GM23248 (cell line): Measurements from ENCODE around the gene ADAMTS14. TPM values are rescaled to one million over a fixed set of nuclear protein-coding genes. Genes with fewer than 3 reads are reported as not detected.

Experiments used
- DNase-seq: peaks from one replicate; pipeline ENCODE4 v3.0.0-alpha.2; 2015
- H2AFZ ChIP-seq: fragments of 200-600 bp; sonication (generic); 2 replicates; pipeline ENCODE4 v1.6.1; 2016; ENCODE audit warnings: antibody characterized with exemption
- H3F3A ChIP-seq: fragments of 200-600 bp; sonication (generic); 2 replicates; pipeline ENCODE4 v1.6.1; 2016; ENCODE audit warnings: mild to moderate bottlenecking, antibody characterized with exemption, mixed run types; ENCODE audit not compliant: insufficient read depth
- H3K27ac ChIP-seq: fragments of 200-600 bp; sonication (generic); 2 replicates; pipeline ENCODE4 v1.5.1; 2016; ENCODE audit warnings: mild to moderate bottlenecking
- H3K27me3 ChIP-seq: fragments of 200-600 bp; sonication (generic); replicated peaks from 2 replicates; pipeline ENCODE4 v1.6.1; 2016; ENCODE audit warnings: mild to moderate bottlenecking; ENCODE audit not compliant: insufficient read depth
- H3K36me3 ChIP-seq: fragments of 200-600 bp; sonication (generic); 2 replicates; pipeline ENCODE4 v1.6.1; 2016; ENCODE audit warnings: low read depth, mild to moderate bottlenecking
- H3K4me1 ChIP-seq: fragments of 200-600 bp; sonication (generic); 2 replicates; pipeline ENCODE4 v1.6.1; 2016; ENCODE audit warnings: mild to moderate bottlenecking; ENCODE audit not compliant: insufficient read depth
- H3K4me2 ChIP-seq: fragments of 200-600 bp; sonication (generic); one replicate; pipeline ENCODE4 v1.6.1; 2016; ENCODE audit warnings: mild to moderate bottlenecking; ENCODE audit not compliant: unreplicated experiment
- H3K4me3 ChIP-seq: fragments of 200-600 bp; sonication (generic); 2 replicates; pipeline ENCODE4 v1.5.1; 2016; ENCODE audit warnings: mild to moderate bottlenecking
- H3K79me2 ChIP-seq: fragments of 200-600 bp; sonication (generic); 2 replicates; pipeline ENCODE4 v1.6.1; 2016; ENCODE audit warnings: mild to moderate bottlenecking; ENCODE audit not compliant: insufficient read depth
- H3K9ac ChIP-seq: fragments of 200-600 bp; sonication (generic); 2 replicates; pipeline ENCODE4 v1.6.1; 2016; ENCODE audit warnings: mild to moderate bottlenecking
- H3K9me2 ChIP-seq: fragments of 200-600 bp; sonication (generic); 2 replicates; pipeline ENCODE4 v1.6.1; 2016; ENCODE audit warnings: mixed run types, mild to moderate bottlenecking, moderate library complexity; ENCODE audit not compliant: insufficient read depth
- H3K9me3 ChIP-seq: fragments of 200-600 bp; sonication (generic); one replicate; pipeline ENCODE4 v1.6.1; 2017; ENCODE audit warnings: low read depth
- H4K20me1 ChIP-seq: fragments of 200-600 bp; sonication (generic); 2 replicates; pipeline ENCODE4 v1.6.0; 2016; ENCODE audit not compliant: insufficient read depth
- EZH2 ChIP-seq: fragments of 200-600 bp; sonication (generic); IDR thresholded peaks from 2 replicates; pipeline ENCODE4 v1.6.1; 2018; ENCODE audit warnings: antibody characterized with exemption, mild to moderate bottlenecking; ENCODE audit not compliant: insufficient read depth, poor library complexity, severe bottlenecking
- EZH2phosphoT487 ChIP-seq: fragments of 200-600 bp; sonication (generic); IDR thresholded peaks from 2 replicates; pipeline ENCODE4 v1.6.1; 2018; ENCODE audit warnings: antibody characterized with exemption, moderate library complexity, mild to moderate bottlenecking, low read depth; ENCODE audit not compliant: insufficient read depth
- WGBS, 2 experiments: methylation state at CpG; one replicate each; pipeline ENCODE4 v1.1.6; 2015 to 2017; ENCODE audit warnings: low lambda C conversion rate in 2 of 2, low coverage in 1 of 2; ENCODE audit errors: missing lambda C conversion rate in 2 of 2; 5-methylcytosine and 5-hydroxymethylcytosine counted together
- in situ Hi-C: fragments of 300-500 bp; cut with MboI; formaldehyde crosslinking; loops from 2 replicates; pipeline ENCODE4 v1.15.0; 2020
- polyA plus RNA-seq: library from polyadenylated mRNA; unstranded; fragments of >200 nt; fragmentation: Nextera tagmentation; extraction: Ambion mirVana; gene quantifications from 2 replicates; pipeline ENCODE4 v1.2.1, GENCODE V29; 2016
- total RNA-seq: library from RNA; depleted of rRNA; stranded (reverse); fragments of >200 nt; shearing (Covaris generic); gene quantifications from 2 replicates; pipeline ENCODE4 v1.2.3, GENCODE V29; 2014

Gene ADAMTS14
- total and polyA plus RNA-seq, 2 experiments from 2014 or later = 0.91 to 0.97 TPM

- H2AFZ ChIP-seq = no peak overlapping the region
- H3K36me3 ChIP-seq = no peaks in the 10 kb centered on the region
- no peaks in the 10 kb centered on the region for H3K9me3 ChIP-seq
- no peak overlapping the region for H3K4me3 ChIP-seq
- H3F3A ChIP-seq = no peaks in the 10 kb centered on the region
- no peak overlapping the region for H3K9ac ChIP-seq
- TF ChIP-seq EZH2phosphoT487 (no peak), EZH2 (no peak)
- 0 out of 2 replicates have a peak, but pooled peaks cover under 1% of the 10 kb centered on the region for H3K4me1 ChIP-seq
- H3K27me3 ChIP-seq = no peaks in the 10 kb centered on the region
- no peaks in the 10 kb centered on the region for H4K20me1 ChIP-seq
- WGBS, 2 experiments = 99 to 100% methylated on average over 8 of the region's 8 CpGs
- no peaks in the 10 kb centered on the region for H3K79me2 ChIP-seq
- H3K27ac ChIP-seq = no peak overlapping the region
- DNase-seq = no peak
- H3K9me2 ChIP-seq = no peaks in the 10 kb centered on the region
- in situ Hi-C loops = no loop called here
- H3K4me2 ChIP-seq = no peak overlapping the region
These were observed 13.2 kb downstream of the ADAMTS14 start for GRCh38 chr10:70685455-70685911.

- no peak overlapping the region for H3K4me3 ChIP-seq
- H3K9me3 ChIP-seq = no peaks in the 10 kb centered on the region
- DNase-seq = no peak
- WGBS, 2 experiments = 73 to 74% methylated on average over 7 to 8 of the region's 9 CpGs
- H3K9me2 ChIP-seq = no peaks in the 10 kb centered on the region
- peaks cover 15% of the 10 kb centered on the region for H3F3A ChIP-seq
- H3K79me2 ChIP-seq = no peaks in the 10 kb centered on the region
- H3K27me3 ChIP-seq = no peaks in the 10 kb centered on the region
- H3K9ac ChIP-seq = no peak overlapping the region
- in situ Hi-C loops = no loop called here
- no peaks in the 10 kb centered on the region for H4K20me1 ChIP-seq
- no peak overlapping the region for H3K4me2 ChIP-seq
- TF ChIP-seq EZH2phosphoT487 (no peak), EZH2 (no peak)
- H3K36me3 ChIP-seq = no peaks in the 10 kb centered on the region
- H3K27ac ChIP-seq = no peak overlapping the region
- peaks cover 9% of the 10 kb centered on the region for H3K4me1 ChIP-seq
- H2AFZ ChIP-seq = no peak overlapping the region
These were observed 16.5 kb downstream of the ADAMTS14 start for GRCh38 chr10:70688828-70689227.

GRCh38 chr10:70689661-70690060, 17.4 kb downstream of the ADAMTS14 start:
- Histone ChIP-seq H3F3A (peaks cover 21% of the 10 kb centered on the region), H3K4me1 (peaks cover 16% of the 10 kb centered on the region), H3K27me3 (no peaks in the 10 kb centered on the region), H3K27ac (no peak overlapping the region), H3K4me3 (no peak overlapping the region), H4K20me1 (no peaks in the 10 kb centered on the region), H3K4me2 (no peak overlapping the region), H3K9me2 (no peaks in the 10 kb centered on the region), H3K79me2 (no peaks in the 10 kb centered on the region), H3K9me3 (no peaks in the 10 kb centered on the region), H3K9ac (no peak overlapping the region), H3K36me3 (no peaks in the 10 kb centered on the region), H2AFZ (no peak overlapping the region)
- DNase-seq = no peak
- no peak for TF ChIP-seq EZH2
- no peak for TF ChIP-seq EZH2phosphoT487
- 96 to 97% methylated on average over 11 to 12 of the region's 12 CpGs for WGBS, 2 experiments
- in situ Hi-C loops = no loop called here

- peaks cover 31% of the 10 kb centered on the region for H3F3A ChIP-seq
- H3K36me3 ChIP-seq = no peaks in the 10 kb centered on the region
- H3K9me3 ChIP-seq = no peaks in the 10 kb centered on the region
- no peak for DNase-seq
- H3K9ac ChIP-seq = no peak overlapping the region
- TF ChIP-seq EZH2phosphoT487 (no peak), EZH2 (no peak)
- 94 to 98% methylated on average over 9 to 11 of the region's 11 CpGs for WGBS, 2 experiments
- in situ Hi-C loops = no loop called here
- no peaks in the 10 kb centered on the region for H4K20me1 ChIP-seq
- H3K27me3 ChIP-seq = no peaks in the 10 kb centered on the region
- H3K4me3 ChIP-seq = no peak overlapping the region
- H3K27ac ChIP-seq = no peak overlapping the region
- no peak overlapping the region for H2AFZ ChIP-seq
- H3K79me2 ChIP-seq = no peaks in the 10 kb centered on the region
- no peaks in the 10 kb centered on the region for H3K9me2 ChIP-seq
- peaks cover 25% of the 10 kb centered on the region for H3K4me1 ChIP-seq
- no peak overlapping the region for H3K4me2 ChIP-seq
These were observed 18.3 kb downstream of the ADAMTS14 start for GRCh38 chr10:70690589-70690988.

- TF ChIP-seq EZH2 (no peak), EZH2phosphoT487 (no peak)
- no peak overlapping the region for H3K9ac ChIP-seq
- H2AFZ ChIP-seq = no peak overlapping the region
- H3K79me2 ChIP-seq = no peaks in the 10 kb centered on the region
- H3K27me3 ChIP-seq = no peaks in the 10 kb centered on the region
- H3K27ac ChIP-seq = no peak overlapping the region
- H3K4me2 ChIP-seq = no peak overlapping the region
- WGBS, 2 experiments = 94% methylated on average over 6 of the region's 6 CpGs
- H4K20me1 ChIP-seq = no peaks in the 10 kb centered on the region
- H3K4me1 ChIP-seq = peaks cover 30% of the 10 kb centered on the region
- no peaks in the 10 kb centered on the region for H3K36me3 ChIP-seq
- in situ Hi-C loops = no loop called here
- H3K9me3 ChIP-seq = no peaks in the 10 kb centered on the region
- no peak for DNase-seq
- H3F3A ChIP-seq = peaks cover 34% of the 10 kb centered on the region
- no peaks in the 10 kb centered on the region for H3K9me2 ChIP-seq
- H3K4me3 ChIP-seq = no peak overlapping the region
These were observed 19.3 kb downstream of the ADAMTS14 start for GRCh38 chr10:70691611-70692010.
